K562 (cell line): ENCODE data around the gene PAAF1. TPM values are rescaled to one million over a fixed set of nuclear protein-coding genes. Genes with fewer than 3 reads are reported as not detected.

Experiments
- CHD4 ChIP-seq: fragments of 200-600 bp; sonication (generic); IDR thresholded peaks from 3 replicates; pipeline ENCODE4 v1.6.1; 2012; ENCODE audit warnings: low read depth, mild to moderate bottlenecking, mixed read lengths, low read length, inconsistent platforms; ENCODE audit not compliant: insufficient read depth, insufficient replicate concordance, poor library complexity, severe bottlenecking
- HDAC2 ChIP-seq: fragments of 450-650 bp; IDR thresholded peaks from 2 replicates; pipeline ENCODE4 v1.6.1; 2016; ENCODE audit warnings: mild to moderate bottlenecking
- HOXB6 ChIP-seq: fragments of 250-450 bp; sonication (Bioruptor Pico); IDR thresholded peaks from 2 replicates; pipeline ENCODE4 v1.5.1; 2022; ENCODE audit warnings: mild to moderate bottlenecking, borderline replicate concordance
- IRF2 ChIP-seq: sonication (generic); formaldehyde crosslinking; IDR thresholded peaks from 2 replicates; pipeline ENCODE4 v1.8.1; 2022; ENCODE audit warnings: mild to moderate bottlenecking, missing genetic modification reagents
- MXI1 ChIP-seq: IDR thresholded peaks from 2 replicates; pipeline ENCODE4 v1.6.1; 2011; ENCODE audit warnings: low read depth, mild to moderate bottlenecking, improper control_type of control experiment, low read length
- NFRKB ChIP-seq: fragments of 450-650 bp; IDR thresholded peaks from 2 replicates; pipeline ENCODE4 v1.6.1; 2016; ENCODE audit warnings: low read depth
- OTX1 ChIP-seq: fragments of 450-650 bp; formaldehyde crosslinking; IDR thresholded peaks from 2 replicates; pipeline ENCODE4 v1.4.0; 2022; ENCODE audit warnings: mild to moderate bottlenecking
- PHF8 ChIP-seq: fragments of 200-600 bp; sonication (generic); IDR thresholded peaks from 2 replicates; pipeline ENCODE4 v1.6.1; 2012; ENCODE audit warnings: mixed run types, mild to moderate bottlenecking, inconsistent platforms, low read length, moderate library complexity, borderline replicate concordance
- ZFP36 ChIP-seq: fragments of 150-350 bp; IDR thresholded peaks from 2 replicates; pipeline ENCODE4 v1.6.1; 2018; ENCODE audit warnings: low read length, low read depth; ENCODE audit not compliant: partially characterized antibody
- ZNF121 ChIP-seq: sonication (generic); formaldehyde crosslinking; conservative IDR thresholded peaks from 2 replicates; pipeline ENCODE4 v1.8.0; 2022; ENCODE audit warnings: missing genetic modification reagents
- ZNF217 ChIP-seq: sonication (generic); formaldehyde crosslinking; IDR thresholded peaks from 2 replicates; pipeline ENCODE4 v1.8.0; 2022; ENCODE audit warnings: mild to moderate bottlenecking, missing genetic modification reagents
- ZNF444 ChIP-seq: fragments of 250-450 bp; sonication (Bioruptor Pico); IDR thresholded peaks from 2 replicates; pipeline ENCODE4 v1.4.0; 2020; ENCODE audit warnings: mild to moderate bottlenecking, moderate library complexity
- ZZZ3 ChIP-seq: fragments of 450-650 bp; IDR thresholded peaks from 2 replicates; pipeline ENCODE4 v1.6.1; 2016; ENCODE audit warnings: antibody characterized with exemption, mild to moderate bottlenecking, moderate library complexity
- polyA plus RNA-seq, 8 experiments: library from polyadenylated mRNA; depleted of rRNA in 4 of 8; stranded (reverse) in 5 of 8; unstranded in 3 of 8; fragments of >200 nt; fragmentation: Nextera tagmentation in 2 of 8; fragmentation: Illumina TruSeq in 1 of 8; extraction: Ambion mirVana in 2 of 8; extraction: Trizol in 1 of 8; gene quantifications; 2 replicates each; pipeline versions ENCODE4 v1.2.1 to v1.2.3, GENCODE V29; 2011 to 2014; ENCODE audit warnings: inconsistent platforms in 1 of 8, missing spikeins in 1 of 8
- total RNA-seq, 7 experiments: library from RNA; depleted of rRNA in 6 of 7; stranded (reverse); fragments of >200 nt in 6 of 7; fragmentation: Illumina TruSeq in 2 of 7; extraction: Trizol in 2 of 7; gene quantifications; 2 replicates each; pipeline versions ENCODE4 v1.2.1 to v1.2.3, GENCODE V29; 2011 to 2021; ENCODE audit warnings: low replicate concordance in 1 of 7
- TF ChIP-seq, protein P1 (sequence below): sonication (generic); formaldehyde crosslinking; IDR thresholded peaks from 2 replicates; pipeline ENCODE4 v1.8.0; 2022; ENCODE audit warnings: missing genetic modification reagents, mild to moderate bottlenecking, moderate library complexity, borderline replicate concordance
- TF ChIP-seq, protein P2 (sequence below): IDR thresholded peaks from 2 replicates; pipeline ENCODE4 v1.6.1; 2011; ENCODE audit warnings: borderline replicate concordance, low read depth, mild to moderate bottlenecking, moderate library complexity, low read length; ENCODE audit not compliant: insufficient read depth, poor library complexity, severe bottlenecking

Gene PAAF1
- total and polyA plus RNA-seq, 9 of the 15 experiments (the other 6 are each of a cell fraction or from before 2014, with no cell fraction given): 13.5 to 78.6 (median 23.3) TPM

DNA sequence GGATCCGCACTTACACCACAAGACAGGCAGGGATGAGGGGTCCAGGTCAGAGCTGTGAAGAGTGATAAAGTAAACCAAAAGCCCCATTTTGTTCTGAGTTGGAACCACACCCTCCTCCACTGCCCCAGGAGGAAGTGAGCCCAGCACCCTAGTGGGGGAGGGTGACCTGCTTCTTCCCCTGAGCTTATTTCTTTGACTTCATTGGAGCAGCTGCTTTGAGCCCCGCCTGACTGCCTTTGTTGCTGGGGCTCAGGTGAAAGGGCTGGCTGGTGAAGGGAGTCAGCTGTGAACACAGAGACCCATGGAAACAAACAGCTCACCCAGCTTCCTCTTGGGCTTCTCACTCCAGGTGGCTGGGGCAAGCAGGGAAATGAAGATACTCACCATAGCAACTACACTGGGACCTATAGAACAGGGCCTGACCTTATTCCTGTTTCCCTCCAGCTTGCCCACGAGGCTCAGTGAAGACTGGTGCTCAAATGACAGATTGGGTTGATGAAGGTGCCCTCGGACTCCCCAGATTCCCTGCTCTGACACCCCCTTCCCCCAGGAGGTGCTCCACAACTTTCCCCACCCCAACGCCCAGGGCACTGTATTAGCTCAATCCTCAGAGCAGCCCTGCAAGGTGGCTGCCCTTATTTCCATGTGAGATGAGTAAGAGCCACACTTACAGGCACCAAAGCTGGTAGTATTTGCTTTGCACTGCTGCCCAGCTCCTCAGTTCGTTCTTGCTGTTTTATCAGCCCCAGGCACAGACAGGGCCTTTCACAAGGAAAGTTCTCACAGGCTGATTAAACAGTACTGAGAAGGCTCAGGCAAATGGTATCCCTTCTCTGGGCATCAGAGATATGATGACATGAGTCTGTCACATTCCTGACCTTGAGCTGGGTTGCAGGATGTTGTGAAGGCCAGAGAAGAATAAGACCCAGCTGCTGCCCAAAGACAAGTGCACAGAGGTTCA lies 103.5 kb downstream of the PAAF1 start (continued):
- TF ChIP-seq HOXB6 (CRISPR knock-in tag): no peak
- no peak for TF ChIP-seq ZZZ3
- no peak for TF ChIP-seq NFRKB
- TF ChIP-seq PHF8: no peak
- no peak for TF ChIP-seq ZNF217 (CRISPR knock-in tag)
- TF ChIP-seq, protein P1, sequence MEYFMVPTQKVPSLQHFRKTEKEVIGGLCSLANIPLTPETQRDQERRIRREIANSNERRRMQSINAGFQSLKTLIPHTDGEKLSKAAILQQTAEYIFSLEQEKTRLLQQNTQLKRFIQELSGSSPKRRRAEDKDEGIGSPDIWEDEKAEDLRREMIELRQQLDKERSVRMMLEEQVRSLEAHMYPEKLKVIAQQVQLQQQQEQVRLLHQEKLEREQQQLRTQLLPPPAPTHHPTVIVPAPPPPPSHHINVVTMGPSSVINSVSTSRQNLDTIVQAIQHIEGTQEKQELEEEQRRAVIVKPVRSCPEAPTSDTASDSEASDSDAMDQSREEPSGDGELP: peak; percentile 97
- TF ChIP-seq OTX1 (CRISPR knock-in tag): no peak
- TF ChIP-seq, protein P2, sequence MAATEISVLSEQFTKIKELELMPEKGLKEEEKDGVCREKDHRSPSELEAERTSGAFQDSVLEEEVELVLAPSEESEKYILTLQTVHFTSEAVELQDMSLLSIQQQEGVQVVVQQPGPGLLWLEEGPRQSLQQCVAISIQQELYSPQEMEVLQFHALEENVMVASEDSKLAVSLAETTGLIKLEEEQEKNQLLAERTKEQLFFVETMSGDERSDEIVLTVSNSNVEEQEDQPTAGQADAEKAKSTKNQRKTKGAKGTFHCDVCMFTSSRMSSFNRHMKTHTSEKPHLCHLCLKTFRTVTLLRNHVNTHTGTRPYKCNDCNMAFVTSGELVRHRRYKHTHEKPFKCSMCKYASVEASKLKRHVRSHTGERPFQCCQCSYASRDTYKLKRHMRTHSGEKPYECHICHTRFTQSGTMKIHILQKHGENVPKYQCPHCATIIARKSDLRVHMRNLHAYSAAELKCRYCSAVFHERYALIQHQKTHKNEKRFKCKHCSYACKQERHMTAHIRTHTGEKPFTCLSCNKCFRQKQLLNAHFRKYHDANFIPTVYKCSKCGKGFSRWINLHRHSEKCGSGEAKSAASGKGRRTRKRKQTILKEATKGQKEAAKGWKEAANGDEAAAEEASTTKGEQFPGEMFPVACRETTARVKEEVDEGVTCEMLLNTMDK: no peak
- peak; percentile 28 for TF ChIP-seq ZFP36
- no peak for TF ChIP-seq HDAC2
- TF ChIP-seq ZNF121 (CRISPR knock-in tag): no peak
- no peak for TF ChIP-seq ZNF444 (CRISPR knock-in tag)
- TF ChIP-seq IRF2 (CRISPR knock-in tag): no peak
- no peak for TF ChIP-seq CHD4
- TF ChIP-seq MXI1: peak; percentile 25; the same call in 1 of the 2 replicates
